Stimulated activated CD4-positive, alpha-beta T cell treated with anti-CD3 and anti-CD28 coated beads, Interleukin-15, amount 100 ng/mL, for 1 hour (primary cell): ENCODE measurements around the gene CDC25B.

Experiments used
- DNase-seq, 2 donors: peaks; one replicate each; pipeline ENCODE4 v3.0.0-alpha.2; 2020; ENCODE audit warnings: low read depth in 1 of 2, low spot score in 1 of 2

Gene CDC25B

GRCh38 chr20:3795511-3796468, at the start of gene CDC25B:
Gene CDC25B (plus strand): TSS chr20:3796310. CDS start chr20:3796532, 222 bp downstream.
- DNase-seq: peak; percentile 78 to 82

- DNase-seq: no peak
Observed at GRCh38 chr20:3747471-3747870, 48.6 kb upstream of the CDC25B start.

DNA sequence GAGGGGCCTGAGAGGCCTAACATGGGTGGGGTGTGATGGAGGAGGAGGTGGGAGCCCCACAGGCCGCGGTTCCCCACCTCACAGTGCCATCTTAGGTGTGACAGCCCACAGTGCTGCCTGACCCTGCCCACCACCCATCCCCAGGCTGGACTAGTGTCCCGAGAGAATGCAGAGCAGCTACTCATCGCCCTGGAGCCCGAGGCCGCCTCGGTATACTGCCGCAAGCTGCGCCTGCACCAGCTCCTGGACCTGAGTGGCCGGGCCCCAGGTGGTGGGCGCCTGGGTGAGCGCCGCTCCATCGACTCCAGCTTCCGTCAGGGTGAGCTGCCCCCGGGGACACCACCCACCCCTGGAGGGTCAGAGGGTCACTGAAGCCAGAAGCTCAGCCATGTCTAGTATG, 48.0 kb upstream of the CDC25B start:
- DNase-seq: no peak

- no peak for DNase-seq
Observed at GRCh38 chr20:3749087-3749688, 46.9 kb upstream of the CDC25B start.

DNA sequence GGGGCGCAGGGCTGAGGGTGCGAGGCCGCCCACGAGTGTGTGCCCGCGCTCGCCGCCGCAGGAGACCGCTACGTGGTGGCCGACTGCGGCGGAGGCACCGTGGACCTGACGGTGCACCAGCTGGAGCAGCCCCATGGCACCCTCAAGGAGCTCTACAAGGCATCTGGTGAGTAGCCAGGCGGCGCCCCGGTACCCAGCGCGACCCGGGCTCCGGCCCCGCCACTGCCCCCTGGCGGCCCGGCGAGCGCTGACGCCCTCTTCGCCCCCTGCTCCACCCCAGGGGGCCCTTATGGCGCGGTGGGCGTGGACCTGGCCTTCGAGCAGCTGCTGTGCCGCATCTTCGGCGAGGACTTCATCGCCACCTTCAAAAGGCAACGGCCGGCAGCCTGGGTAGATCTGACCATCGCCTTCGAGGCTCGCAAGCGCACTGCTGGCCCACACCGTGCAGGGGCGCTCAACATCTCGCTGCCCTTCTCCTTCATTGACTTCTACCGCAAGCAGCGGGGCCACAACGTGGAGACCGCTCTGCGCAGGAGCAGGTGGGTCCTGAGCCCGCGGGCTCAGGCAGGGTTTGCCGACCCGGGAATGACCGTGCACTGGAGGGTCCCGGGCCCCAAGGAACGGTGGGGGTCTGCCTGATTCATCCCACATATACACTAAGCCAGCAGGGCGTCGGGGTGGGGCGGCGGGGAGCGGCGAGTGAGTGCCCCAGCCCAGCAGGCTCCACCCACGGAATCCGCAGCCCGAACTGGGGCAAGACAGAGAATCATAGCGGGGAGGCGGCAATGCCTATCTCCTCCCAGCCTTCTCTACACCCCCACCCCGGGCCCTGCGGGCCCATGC, 46.2 kb upstream of the CDC25B start:
- no peak for DNase-seq

DNA sequence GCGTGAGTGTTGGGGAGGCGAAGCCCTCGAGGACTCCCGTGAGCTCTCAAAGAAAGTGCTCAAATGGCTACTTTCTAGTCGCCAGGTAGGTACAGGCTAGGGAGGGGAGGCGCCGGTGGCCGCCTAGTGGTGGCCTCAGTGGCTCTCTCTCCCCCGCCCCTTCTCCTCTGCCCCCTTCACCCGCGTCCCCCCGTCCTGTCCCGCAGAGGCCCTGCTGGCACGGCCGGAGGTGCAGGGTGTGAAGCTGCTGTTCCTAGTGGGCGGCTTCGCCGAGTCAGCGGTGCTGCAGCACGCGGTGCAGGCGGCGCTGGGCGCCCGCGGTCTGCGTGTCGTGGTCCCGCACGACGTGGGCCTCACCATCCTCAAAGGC, 44.8 kb upstream of the CDC25B start:
- DNase-seq: no peak

- DNase-seq: peak; percentile 20 to 42
Observed at GRCh38 chr20:3751675-3752385, 44.3 kb upstream of the CDC25B start.

- DNase-seq: no peak
Observed at GRCh38 chr20:3752386-3752759, 43.7 kb upstream of the CDC25B start.

- DNase-seq: peak in 1 of 2 donors; percentile 20
Observed at GRCh38 chr20:3753098-3753497, 43.0 kb upstream of the CDC25B start.

DNA sequence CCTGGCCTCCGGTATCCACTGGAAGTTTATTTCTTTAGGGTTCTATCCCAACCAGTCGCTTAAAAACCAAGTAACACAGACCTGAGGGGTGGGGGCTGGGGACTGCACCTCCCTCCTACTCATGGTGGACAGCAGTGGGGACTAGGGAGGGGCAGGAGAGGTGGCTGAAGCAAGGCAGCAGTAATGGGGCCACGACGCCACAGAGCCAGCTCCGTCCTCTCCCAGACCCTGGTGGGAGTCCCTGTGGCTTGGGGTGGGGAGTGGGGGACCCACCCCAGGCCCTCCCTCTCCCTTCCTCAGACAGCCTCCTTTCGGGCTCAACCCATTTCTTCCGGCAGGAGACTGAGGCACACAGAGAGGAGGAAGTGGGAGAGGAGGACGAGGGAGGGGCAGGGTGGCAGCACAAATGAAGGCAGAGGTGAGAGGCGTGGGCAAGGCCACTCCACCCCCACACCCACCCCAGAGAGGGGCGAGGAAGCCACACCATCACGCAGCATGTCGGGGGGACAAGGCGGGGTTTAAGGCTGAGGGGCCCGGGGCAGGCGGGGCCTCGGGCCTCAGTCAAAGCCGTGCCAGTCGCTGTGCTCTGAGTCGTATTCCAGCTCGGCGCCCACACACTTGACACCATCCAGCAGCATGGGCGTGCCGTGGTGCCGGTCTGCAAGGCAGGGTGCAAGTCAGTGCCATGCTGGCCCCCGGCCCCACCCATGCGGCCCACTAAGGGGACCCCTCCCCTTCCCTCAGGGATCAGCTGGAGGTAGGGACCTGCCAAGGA, 42.4 kb upstream of the CDC25B start:
- DNase-seq: no peak

- DNase-seq: no peak
Observed at GRCh38 chr20:3754276-3754630, 41.9 kb upstream of the CDC25B start.

- DNase-seq: no peak
Observed at GRCh38 chr20:3755269-3755668, 40.8 kb upstream of the CDC25B start.

DNA sequence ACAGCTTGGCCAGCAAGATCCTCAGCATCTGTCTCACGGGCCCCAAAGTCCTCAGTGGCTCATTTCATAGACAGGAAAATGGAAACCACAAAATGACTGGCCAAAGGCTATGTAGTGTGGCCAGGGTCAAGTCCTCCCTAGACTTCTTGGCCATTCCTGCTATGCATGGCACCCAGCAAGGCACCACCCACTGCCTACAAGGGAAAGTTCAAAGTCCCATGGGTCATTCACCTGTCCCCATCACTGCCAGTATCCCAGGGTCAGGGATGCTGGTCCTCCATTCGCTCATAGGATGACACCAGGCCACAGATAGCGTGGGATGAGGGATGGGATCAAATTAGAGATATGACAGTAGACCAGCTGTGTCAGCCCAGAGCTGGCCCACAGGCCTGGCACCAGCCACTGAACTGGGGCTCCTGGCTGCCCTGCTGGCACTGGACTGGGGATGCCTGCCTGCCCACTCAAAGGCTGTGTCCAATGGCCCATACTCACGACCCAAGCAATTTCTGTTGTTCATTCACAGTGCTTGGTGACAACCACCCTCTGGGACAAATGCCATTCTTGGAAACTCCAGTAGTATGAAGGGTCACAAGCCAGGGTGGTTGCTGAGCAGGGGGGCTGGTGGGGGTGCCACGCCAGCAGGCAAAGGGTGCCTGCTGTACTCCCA, 40.2 kb upstream of the CDC25B start:
- DNase-seq: no peak

DNA sequence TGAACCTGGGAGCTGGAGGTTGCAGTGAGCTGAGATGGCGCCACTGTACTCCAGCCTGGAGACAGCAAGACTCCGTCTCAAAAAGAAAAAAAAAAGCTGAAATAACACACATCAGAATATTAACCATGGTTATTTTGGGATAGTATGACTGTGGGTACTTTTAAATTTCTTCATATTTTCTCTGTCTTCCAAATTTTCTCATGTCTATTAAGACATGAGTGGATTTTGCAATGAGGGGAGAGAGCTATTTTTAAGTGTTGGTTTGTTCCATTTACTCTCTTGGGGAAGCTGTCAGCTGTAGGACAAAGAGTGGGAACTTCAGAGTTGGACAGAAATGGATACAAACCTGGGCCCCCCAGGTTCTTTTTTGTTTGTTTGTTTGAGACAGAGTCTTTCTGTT, 38.8 kb upstream of the CDC25B start:
- DNase-seq: no peak

- DNase-seq: no peak
Observed at GRCh38 chr20:3758566-3758965, 37.5 kb upstream of the CDC25B start.

DNA sequence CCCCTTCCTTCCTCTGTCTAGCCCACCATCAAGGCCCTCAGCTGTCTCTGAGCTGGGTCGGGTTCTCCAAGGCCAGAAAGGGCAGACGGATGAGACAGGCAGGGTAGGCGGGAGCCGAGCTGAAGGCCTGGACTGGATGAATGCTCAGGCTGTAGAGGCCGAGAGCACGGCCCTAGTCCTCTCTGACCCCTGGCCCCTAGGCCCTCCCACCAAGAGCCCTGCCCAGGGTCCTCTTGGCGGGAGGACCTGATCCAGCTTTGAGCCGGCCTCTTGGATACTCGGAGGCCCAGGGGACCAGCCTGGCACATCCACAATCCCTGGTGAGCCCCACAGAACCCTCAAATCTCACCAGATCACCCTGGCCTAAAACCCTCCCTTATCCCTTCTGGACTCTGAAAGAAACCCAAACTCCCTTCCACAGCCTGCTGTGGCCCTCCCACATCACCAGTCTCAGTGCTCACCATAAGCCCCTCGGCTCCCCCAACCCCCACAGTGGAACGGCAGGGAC, 36.7 kb upstream of the CDC25B start:
- no peak for DNase-seq

- no peak for DNase-seq
Observed at GRCh38 chr20:3759884-3760283, 36.2 kb upstream of the CDC25B start.

GRCh38 chr20:3760655-3761348, 35.3 kb upstream of the CDC25B start:
- DNase-seq: no peak
